HepG2 (cell line): ENCODE data around the gene ERH. TPM values are rescaled to one million over a fixed set of nuclear protein-coding genes. Genes with fewer than 3 reads are reported as not detected.

Experiments
- ATAC-seq: fragments of 200-7000 bp; cut with Tn5 transposase; 3 replicates; pipeline ENCODE4 v1.9.1; 2020; ENCODE audit warnings: mild to moderate bottlenecking, moderate library complexity
- BruUV-seq: library from RNA; stranded (reverse); fragments of 400-500 nt; replicated peaks from 2 replicates; lab custom pipeline; 2021; lab: Mats Ljungman, UMichigan
- CTCF ChIA-PET: fragments of 300-600 bp; formaldehyde crosslinking; extraction: SDS; loops from one replicate; lab custom pipeline; 2021; ENCODE audit warnings: low total read pairs, inconsistent platforms, low intra/inter-chr PET ratio; lab: Yijun Ruan, JAX
- POLR2A ChIA-PET: fragments of 350-600 bp; sonication (Branson Sonifier 250); formaldehyde crosslinking; loops from one replicate; lab custom pipeline; 2020; ENCODE audit warnings: antibody characterized with exemption, inconsistent platforms; lab: Yijun Ruan, JAX
- DNase-seq: peaks from one replicate; pipeline ENCODE4 v3.0.0-alpha.2; 2015; ENCODE audit warnings: low spot score
- FAIRE-seq: peaks from 3 replicates; lab custom pipeline; 2011; peaks lifted over from hg19 to GRCh38; lab: Jason Lieb, UNC
- H2AFZ ChIP-seq: one replicate; pipeline ENCODE4 v1.6.1; 2011; ENCODE audit warnings: low read length, inconsistent platforms
- H3K27ac ChIP-seq: fragments of 300-600 bp; 3 replicates; pipeline ENCODE4 v1.8.0; 2011; ENCODE audit warnings: mixed run types, mild to moderate bottlenecking, mixed read lengths, low read length, inconsistent platforms; ENCODE audit not compliant: insufficient read depth; ENCODE audit errors: extremely low read length
- H3K27me3 ChIP-seq, 2 experiments: fragments of 200-600 bp in 1 of 2; 2 replicates in 1 of 2; 3 replicates in 1 of 2; pipeline versions ENCODE4 v1.6.0 to v1.8.0; 2011; ENCODE audit warnings: low read length in 2 of 2, mild to moderate bottlenecking in 2 of 2, moderate library complexity in 2 of 2, inconsistent platforms in 1 of 2; ENCODE audit not compliant: insufficient read depth in 2 of 2, control insufficient read depth in 1 of 2
- H3K36me3 ChIP-seq, 2 experiments: fragments of 200-600 bp in 1 of 2; replicated peaks in 1 of 2; 2 replicates in 1 of 2; 3 replicates in 1 of 2; pipeline versions ENCODE4 v1.5.1 to v1.8.0; 2011; ENCODE audit warnings: low read length in 2 of 2, inconsistent platforms in 1 of 2; ENCODE audit not compliant: insufficient read depth in 2 of 2, control insufficient read depth in 1 of 2
- H3K4me1 ChIP-seq: 2 replicates; pipeline ENCODE4 v1.5.1; 2012; ENCODE audit warnings: low read length, inconsistent platforms; ENCODE audit not compliant: insufficient read depth
- H3K4me2 ChIP-seq: 2 replicates; pipeline ENCODE4 v1.6.0; 2011; ENCODE audit warnings: low read depth, low read length, inconsistent platforms
- H3K4me3 ChIP-seq, 3 experiments: fragments of 200-600 bp in 1 of 3; sonication (generic), shearing (Covaris generic) in 1 of 3; replicated peaks in 1 of 3; 2 replicates each; pipeline ENCODE4 v1.5.1; 2011 to 2016; ENCODE audit warnings: low read length in 3 of 3, inconsistent platforms in 2 of 3, low read depth in 2 of 3, mild to moderate bottlenecking in 2 of 3, control low read depth in 1 of 3, mixed read lengths in 1 of 3; ENCODE audit not compliant: insufficient read depth in 1 of 3
- H3K79me2 ChIP-seq: one replicate; pipeline ENCODE4 v1.6.1; 2011; ENCODE audit warnings: low read length, inconsistent platforms; ENCODE audit not compliant: insufficient read depth
- H3K9ac ChIP-seq: 2 replicates; pipeline ENCODE4 v1.6.0; 2011; ENCODE audit warnings: mild to moderate bottlenecking, low read depth, low read length, inconsistent platforms; ENCODE audit not compliant: insufficient read depth
- H3K9me3 ChIP-seq: 2 replicates; pipeline ENCODE4 v1.5.1; 2012; ENCODE audit warnings: mild to moderate bottlenecking, low read length
- H4K20me1 ChIP-seq: 2 replicates; pipeline ENCODE4 v1.6.0; 2011; ENCODE audit warnings: inconsistent platforms, mild to moderate bottlenecking, low read length, moderate library complexity; ENCODE audit not compliant: insufficient read depth
- IKZF5 ChIP-seq: IDR thresholded peaks from 2 replicates; pipeline ENCODE4 v1.6.1; 2018; ENCODE audit warnings: missing genetic modification reagents, mild to moderate bottlenecking, missing compliant biosample characterization
- IRF1 ChIP-seq: sonication (generic); formaldehyde crosslinking; IDR thresholded peaks from 2 replicates; pipeline ENCODE4 v1.4.0; 2020; ENCODE audit warnings: low read depth, mild to moderate bottlenecking, missing genetic modification reagents
- MAFF ChIP-seq: IDR thresholded peaks from 2 replicates; pipeline ENCODE4 v1.6.1; 2011; ENCODE audit warnings: low read depth, low read length, improper control_type of control experiment
- NFKBIZ ChIP-seq: IDR thresholded peaks from 2 replicates; pipeline ENCODE4 v1.6.1; 2018; ENCODE audit warnings: missing genetic modification reagents, missing compliant biosample characterization
- PAXIP1 ChIP-seq: sonication (generic); formaldehyde crosslinking; conservative IDR thresholded peaks from 2 replicates; pipeline ENCODE4 v1.4.0; 2020; ENCODE audit warnings: mild to moderate bottlenecking, missing genetic modification reagents, moderate library complexity
- TRAFD1 ChIP-seq: sonication (generic); formaldehyde crosslinking; IDR thresholded peaks from 2 replicates; pipeline ENCODE4 v1.5.1; 2020; ENCODE audit warnings: missing genetic modification reagents, mild to moderate bottlenecking, borderline replicate concordance
- XRCC5 ChIP-seq: fragments of 200-400 bp; formaldehyde crosslinking; optimal IDR thresholded peaks from 2 replicates; pipeline ENCODE3; 2017; ENCODE audit warnings: mild to moderate bottlenecking, low read length
- ZBTB42 ChIP-seq: sonication (generic); formaldehyde crosslinking; IDR thresholded peaks from 2 replicates; pipeline ENCODE4 v1.5.0; 2020; ENCODE audit warnings: mild to moderate bottlenecking, missing genetic modification reagents
- ZNF468 ChIP-seq: sonication (generic); formaldehyde crosslinking; IDR thresholded peaks from 2 replicates; pipeline ENCODE4 v1.8.0; 2022; ENCODE audit warnings: mild to moderate bottlenecking, moderate library complexity, missing genetic modification reagents
- ZNF720 ChIP-seq: sonication (generic); formaldehyde crosslinking; IDR thresholded peaks from 2 replicates; pipeline ENCODE4 v1.4.0; 2020; ENCODE audit warnings: missing genetic modification reagents
- WGBS: methylation state at CpG from one replicate; pipeline ENCODE4 v1.1.6; 2017; ENCODE audit warnings: low lambda C conversion rate; 5-methylcytosine and 5-hydroxymethylcytosine counted together
- in situ Hi-C: cut with HindIII; loops from 2 replicates; pipeline ENCODE4 v1.10.0; 2017; ENCODE audit warnings: low pct_unique_long_range_greater_than_20kb; ENCODE audit not compliant: extremely low pct_ligation_motif_present
- intact Hi-C: fragments of 100-400 bp; cut with micrococcal nuclease; formaldehyde crosslinking; loops from one replicate; pipeline ENCODE4 v1.10.0; 2022; ENCODE audit not compliant: unreplicated experiment
- polyA plus RNA-seq, 8 experiments: library from polyadenylated mRNA; depleted of rRNA in 3 of 8; stranded (reverse) in 7 of 8; unstranded in 1 of 8; fragments of >200 nt; fragmentation: Illumina TruSeq in 4 of 8; extraction: Trizol in 4 of 8; gene quantifications; 2 replicates each; pipeline versions ENCODE4 v1.2.1 to v1.2.3, GENCODE V29; 2011 to 2016; ENCODE audit warnings: low read depth in 4 of 8, missing spikeins in 1 of 8, mixed read lengths in 1 of 8; ENCODE audit not compliant: insufficient read depth in 1 of 8
- total RNA-seq, 5 experiments: library from RNA; depleted of rRNA; stranded (reverse); fragments of >200 nt; fragmentation: Illumina TruSeq; extraction: Trizol; gene quantifications; 2 replicates each; pipeline ENCODE4 v1.2.3, GENCODE V29; 2016; ENCODE audit warnings: low read depth in 1 of 5

Gene ERH
- total and polyA plus RNA-seq, 2 of the 13 experiments (the other 11 are each of a cell fraction or from before 2014, with no cell fraction given), result 105 to 341 TPM

GRCh38 chr14:69344171-69344570 lies 53.9 kb downstream of the ERH start (continued):
- TF ChIP-seq IRF1 (CRISPR knock-in tag) (no peak), XRCC5 (no peak), PAXIP1 (no peak), IKZF5 (no peak), MAFF (no peak), ZNF468 (CRISPR knock-in tag) (no peak), ZNF720 (no peak)

GRCh38 chr14:69342928-69343525 lies 55.1 kb downstream of the ERH start:
- CTCF ChIA-PET, result no interaction called here
- FAIRE-seq, result no peak
- Histone ChIP-seq H3K27me3 (peaks cover 0 to 27% of the 10 kb centered on the region in 2 experiments; a peak in 4 of 5 replicates), H3K4me3 (no peak overlapping the region), H2AFZ (no peak overlapping the region), H3K9me3 (no peaks in the 10 kb centered on the region), H3K36me3 (no peaks in the 10 kb centered on the region), H3K79me2 (no peaks in the 10 kb centered on the region), H3K27ac (no peak overlapping the region), H4K20me1 (no peaks in the 10 kb centered on the region), H3K4me1 (no peaks in the 10 kb centered on the region), H3K9ac (no peak overlapping the region), H3K4me2 (no peak overlapping the region)
- intact Hi-C loops (no loop called here), in situ Hi-C loops (no loop called here)
- POLR2A ChIA-PET, result no interaction called here
- DNase-seq, result no peak
- WGBS, result 57% methylated on average over 8 of the region's 8 CpGs
- TF ChIP-seq TRAFD1 (CRISPR knock-in tag) (no peak), NFKBIZ (CRISPR knock-in tag) (no peak), ZBTB42 (no peak)
- BruUV-seq, result no TSS peak
- ATAC-seq, result no peak
